SU-DHL-6 (cell line): Measurements from ENCODE around the gene FPGS.

Experiments
- H2AFZ ChIP-seq: fragments of 200-600 bp; sonication (generic); 2 replicates; pipeline ENCODE4 v1.6.1; 2014; ENCODE audit warnings: low read depth, mild to moderate bottlenecking, moderate library complexity, mixed read lengths, antibody characterized with exemption, low read length; ENCODE audit not compliant: severe bottlenecking
- H3F3A ChIP-seq: fragments of 200-600 bp; shearing (Covaris generic); 2 replicates; pipeline ENCODE4 v1.6.0; 2016; ENCODE audit warnings: antibody characterized with exemption, mild to moderate bottlenecking; ENCODE audit not compliant: insufficient read depth
- H3K27ac ChIP-seq: fragments of 200-600 bp; sonication (generic); 2 replicates; pipeline ENCODE4 v1.5.1; 2016; ENCODE audit warnings: low read depth, mild to moderate bottlenecking, low read length, moderate library complexity, mixed read lengths
- H3K27me3 ChIP-seq: fragments of 200-600 bp; sonication (generic), shearing (Covaris generic); 2 replicates; pipeline ENCODE4 v1.6.0; 2014; ENCODE audit warnings: mild to moderate bottlenecking, low read length
- H3K36me3 ChIP-seq: fragments of 200-600 bp; sonication (generic); 2 replicates; pipeline ENCODE4 v1.6.1; 2014; ENCODE audit warnings: mild to moderate bottlenecking, low read length, mixed read lengths
- H3K4me2 ChIP-seq: fragments of 300-600, 200-600 bp; shearing (Covaris generic), sonication (generic); 2 replicates; pipeline ENCODE4 v1.6.0; 2014; ENCODE audit warnings: low read length, low read depth, mild to moderate bottlenecking; ENCODE audit not compliant: poor library complexity, severe bottlenecking
- H3K4me3 ChIP-seq: fragments of 200-600 bp; sonication (generic); 2 replicates; pipeline ENCODE4 v1.5.1; 2014; ENCODE audit warnings: antibody characterized with exemption, low read length, mild to moderate bottlenecking, mixed read lengths; ENCODE audit not compliant: insufficient read depth, poor library complexity, severe bottlenecking
- H3K79me2 ChIP-seq: fragments of 200-600 bp; sonication (generic); 2 replicates; pipeline ENCODE4 v1.6.1; 2014; ENCODE audit warnings: mild to moderate bottlenecking, low read length, moderate library complexity; ENCODE audit not compliant: insufficient read depth
- H3K9ac ChIP-seq: fragments of 200-600 bp; sonication (generic); 2 replicates; pipeline ENCODE4 v1.7.0; 2014; ENCODE audit warnings: mild to moderate bottlenecking, low read length
- H3K9me2 ChIP-seq: fragments of 200-600 bp; sonication (generic); replicated peaks from 2 replicates; pipeline ENCODE4 v1.6.1; 2014; ENCODE audit warnings: low read length; ENCODE audit not compliant: insufficient read depth
- H3K9me3 ChIP-seq: fragments of 200-600 bp; sonication (generic); 2 replicates; pipeline ENCODE4 v1.6.1; 2014; ENCODE audit warnings: low read length, mixed read lengths; ENCODE audit not compliant: insufficient read depth
- H4K20me1 ChIP-seq: fragments of 200-600 bp; sonication (generic); 2 replicates; pipeline ENCODE4 v1.6.1; 2014; ENCODE audit warnings: low read depth, mild to moderate bottlenecking, antibody characterized with exemption, low read length, moderate library complexity, mixed read lengths
- EZH2phosphoT487 ChIP-seq: fragments of 200-600 bp; sonication (generic), shearing (Covaris generic); conservative IDR thresholded peaks from 2 replicates; pipeline ENCODE4 v1.6.1; 2018; ENCODE audit warnings: mild to moderate bottlenecking, antibody characterized with exemption, low read length, moderate library complexity, mixed read lengths
- TF ChIP-seq, protein P1 (sequence below): fragments of 200-600 bp; sonication (generic); IDR thresholded peaks from one replicate; pipeline ENCODE4 v1.5.1; 2017; ENCODE audit warnings: antibody characterized with exemption, mild to moderate bottlenecking, low read length, moderate library complexity; ENCODE audit not compliant: insufficient read depth, poor library complexity, severe bottlenecking

The FPGS gene

DNA sequence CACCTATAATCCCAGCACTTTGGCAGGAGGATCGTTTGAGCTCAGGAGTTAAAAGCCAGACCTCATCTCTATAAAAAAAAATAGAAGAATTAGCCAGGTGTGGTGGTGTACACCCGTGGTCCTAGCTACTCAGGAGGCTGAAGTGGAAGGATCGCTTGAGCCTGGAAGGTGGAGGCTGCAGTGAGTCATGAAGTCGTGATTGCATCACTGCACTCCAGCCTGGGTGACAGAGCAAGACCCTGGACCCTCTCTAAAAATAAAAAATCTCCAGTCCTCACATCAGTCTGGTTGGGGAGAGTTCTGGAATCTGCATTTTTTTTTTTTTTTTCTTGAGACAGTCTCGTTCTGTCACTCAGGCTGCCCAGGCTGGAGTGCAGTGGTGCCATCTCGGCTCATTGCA is 9.3 kb downstream of the FPGS start:
- H4K20me1 ChIP-seq, result no peaks in the 10 kb centered on the region
- H3K79me2 ChIP-seq, result no peaks in the 10 kb centered on the region
- no peaks in the 10 kb centered on the region for H3K9me2 ChIP-seq
- H3K9ac ChIP-seq, result no peak overlapping the region
- no peaks in the 10 kb centered on the region for H3F3A ChIP-seq
- no peaks in the 10 kb centered on the region for H3K36me3 ChIP-seq
- H3K4me3 ChIP-seq, result no peak overlapping the region
- no peak overlapping the region for H3K27ac ChIP-seq
- no peak for TF ChIP-seq EZH2phosphoT487
- H3K4me2 ChIP-seq, result no peak overlapping the region
- no peaks in the 10 kb centered on the region for H3K9me3 ChIP-seq
- no peak overlapping the region for H2AFZ ChIP-seq
- H3K27me3 ChIP-seq, result no peaks in the 10 kb centered on the region

DNA sequence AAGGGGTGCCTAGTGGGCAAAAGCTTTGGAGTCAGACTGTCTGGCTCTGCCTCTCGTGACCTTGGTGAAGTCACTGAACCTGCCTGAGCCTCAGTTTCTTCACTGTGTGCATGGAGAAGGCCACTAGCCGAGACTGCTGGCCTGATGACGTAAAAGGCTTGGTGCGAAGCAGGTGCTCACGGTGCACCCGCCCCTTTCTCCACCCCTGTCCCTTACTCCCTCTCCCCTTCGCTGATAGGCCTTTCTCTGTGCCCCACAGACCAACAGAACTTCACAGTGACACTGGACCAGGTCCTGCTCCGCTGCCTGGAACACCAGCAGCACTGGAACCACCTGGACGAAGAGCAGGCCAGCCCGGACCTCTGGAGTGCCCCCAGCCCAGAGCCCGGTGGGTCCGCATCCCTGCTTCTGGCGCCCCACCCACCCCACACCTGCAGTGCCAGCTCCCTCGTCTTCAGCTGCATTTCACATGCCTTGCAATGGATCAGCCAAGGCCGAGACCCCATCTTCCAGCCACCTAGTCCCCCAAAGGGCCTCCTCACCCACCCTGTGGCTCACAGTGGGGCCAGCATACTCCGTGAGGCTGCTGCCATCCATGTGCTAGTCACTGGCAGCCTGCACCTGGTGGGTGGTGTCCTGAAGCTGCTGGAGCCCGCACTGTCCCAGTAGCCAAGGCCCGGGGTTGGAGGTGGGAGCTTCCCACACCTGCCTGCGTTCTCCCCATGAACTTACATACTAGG is 10.4 kb downstream of the FPGS start:
- Histone ChIP-seq H3K27me3 (no peaks in the 10 kb centered on the region), H3K4me3 (no peak overlapping the region), H3K79me2 (no peaks in the 10 kb centered on the region), H3K9me3 (no peaks in the 10 kb centered on the region), H3K36me3 (no peaks in the 10 kb centered on the region), H3K4me2 (no peak overlapping the region), H3K9ac (no peak overlapping the region), H4K20me1 (no peaks in the 10 kb centered on the region), H3K9me2 (no peaks in the 10 kb centered on the region), H2AFZ (no peak overlapping the region), H3K27ac (no peak overlapping the region), H3F3A (no peaks in the 10 kb centered on the region)
- TF ChIP-seq EZH2phosphoT487, result no peak
- TF ChIP-seq, protein P1, sequence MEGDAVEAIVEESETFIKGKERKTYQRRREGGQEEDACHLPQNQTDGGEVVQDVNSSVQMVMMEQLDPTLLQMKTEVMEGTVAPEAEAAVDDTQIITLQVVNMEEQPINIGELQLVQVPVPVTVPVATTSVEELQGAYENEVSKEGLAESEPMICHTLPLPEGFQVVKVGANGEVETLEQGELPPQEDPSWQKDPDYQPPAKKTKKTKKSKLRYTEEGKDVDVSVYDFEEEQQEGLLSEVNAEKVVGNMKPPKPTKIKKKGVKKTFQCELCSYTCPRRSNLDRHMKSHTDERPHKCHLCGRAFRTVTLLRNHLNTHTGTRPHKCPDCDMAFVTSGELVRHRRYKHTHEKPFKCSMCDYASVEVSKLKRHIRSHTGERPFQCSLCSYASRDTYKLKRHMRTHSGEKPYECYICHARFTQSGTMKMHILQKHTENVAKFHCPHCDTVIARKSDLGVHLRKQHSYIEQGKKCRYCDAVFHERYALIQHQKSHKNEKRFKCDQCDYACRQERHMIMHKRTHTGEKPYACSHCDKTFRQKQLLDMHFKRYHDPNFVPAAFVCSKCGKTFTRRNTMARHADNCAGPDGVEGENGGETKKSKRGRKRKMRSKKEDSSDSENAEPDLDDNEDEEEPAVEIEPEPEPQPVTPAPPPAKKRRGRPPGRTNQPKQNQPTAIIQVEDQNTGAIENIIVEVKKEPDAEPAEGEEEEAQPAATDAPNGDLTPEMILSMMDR, result no peak

DNA sequence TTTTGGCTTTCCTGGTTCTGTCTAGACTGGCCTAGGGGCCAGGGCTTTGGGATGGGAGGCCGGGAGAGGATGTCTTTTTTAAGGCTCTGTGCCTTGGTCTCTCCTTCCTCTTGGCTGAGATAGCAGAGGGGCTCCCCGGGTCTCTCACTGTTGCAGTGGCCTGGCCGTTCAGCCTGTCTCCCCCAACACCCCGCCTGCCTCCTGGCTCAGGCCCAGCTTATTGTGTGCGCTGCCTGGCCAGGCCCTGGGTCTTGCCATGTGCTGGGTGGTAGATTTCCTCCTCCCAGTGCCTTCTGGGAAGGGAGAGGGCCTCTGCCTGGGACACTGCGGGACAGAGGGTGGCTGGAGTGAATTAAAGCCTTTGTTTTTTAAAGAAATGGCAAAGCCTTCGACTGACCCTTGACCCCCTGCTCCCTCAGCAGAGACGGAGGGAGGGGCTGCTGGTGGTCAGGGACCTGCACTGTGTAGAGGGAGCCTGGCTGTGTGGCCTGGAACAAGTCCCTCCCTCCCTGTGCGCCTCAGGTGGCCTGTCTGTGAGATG is 11.1 kb downstream of the FPGS start:
- no peak for TF ChIP-seq EZH2phosphoT487
- TF ChIP-seq, protein P1, result no peak

More for the DNA sequence above, 11.1 kb downstream of the FPGS start:
- H3K27me3 ChIP-seq, result no peaks in the 10 kb centered on the region
- H3K36me3 ChIP-seq, result no peaks in the 10 kb centered on the region
- H3K79me2 ChIP-seq, result no peaks in the 10 kb centered on the region
- no peaks in the 10 kb centered on the region for H3K9me2 ChIP-seq
- H3K4me2 ChIP-seq, result no peak overlapping the region
- no peak overlapping the region for H3K4me3 ChIP-seq
- H3F3A ChIP-seq, result no peaks in the 10 kb centered on the region
- no peaks in the 10 kb centered on the region for H4K20me1 ChIP-seq
- H3K27ac ChIP-seq, result no peak overlapping the region
- H2AFZ ChIP-seq, result no peak overlapping the region
- H3K9me3 ChIP-seq, result no peaks in the 10 kb centered on the region
- H3K9ac ChIP-seq, result no peak overlapping the region
